SKM-1 treated with dmso at 0.1 percent for 144 hours (cell line): ENCODE data around the gene PARK7.

Experiments
- DNase-seq: peaks from one replicate; lab custom pipeline; 2025; ENCODE audit not compliant: unreplicated experiment; lab: John Stamatoyannopoulos, UW

Gene PARK7

DNA sequence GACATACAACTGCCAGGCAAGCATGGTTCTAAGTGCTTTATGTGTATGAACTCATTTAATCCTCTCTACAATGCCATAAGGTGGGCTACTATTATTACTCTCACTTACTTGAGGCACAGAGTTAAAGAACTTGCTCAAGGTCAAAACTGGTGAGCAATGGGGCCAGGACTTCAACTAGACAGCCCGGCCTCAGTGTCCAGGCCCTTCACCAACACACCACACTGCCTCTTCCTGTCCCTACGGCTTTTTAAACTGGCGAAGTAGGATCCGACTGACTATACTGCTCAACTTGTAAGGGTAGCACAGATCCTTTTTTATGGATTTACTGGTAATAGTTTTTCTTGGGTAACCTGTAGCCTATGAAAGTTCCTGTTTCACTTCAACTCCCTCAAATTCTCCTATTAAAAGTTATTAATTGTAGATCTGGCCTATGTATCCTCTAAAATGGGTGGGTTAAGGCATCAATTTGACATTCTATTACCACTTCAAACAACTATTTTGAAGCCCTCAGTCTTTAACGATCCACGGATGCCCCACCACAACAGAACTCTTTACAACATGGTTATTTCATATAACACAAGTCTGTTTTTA, 60.3 kb downstream of the PARK7 start:
- DNase-seq, result no peak

DNA sequence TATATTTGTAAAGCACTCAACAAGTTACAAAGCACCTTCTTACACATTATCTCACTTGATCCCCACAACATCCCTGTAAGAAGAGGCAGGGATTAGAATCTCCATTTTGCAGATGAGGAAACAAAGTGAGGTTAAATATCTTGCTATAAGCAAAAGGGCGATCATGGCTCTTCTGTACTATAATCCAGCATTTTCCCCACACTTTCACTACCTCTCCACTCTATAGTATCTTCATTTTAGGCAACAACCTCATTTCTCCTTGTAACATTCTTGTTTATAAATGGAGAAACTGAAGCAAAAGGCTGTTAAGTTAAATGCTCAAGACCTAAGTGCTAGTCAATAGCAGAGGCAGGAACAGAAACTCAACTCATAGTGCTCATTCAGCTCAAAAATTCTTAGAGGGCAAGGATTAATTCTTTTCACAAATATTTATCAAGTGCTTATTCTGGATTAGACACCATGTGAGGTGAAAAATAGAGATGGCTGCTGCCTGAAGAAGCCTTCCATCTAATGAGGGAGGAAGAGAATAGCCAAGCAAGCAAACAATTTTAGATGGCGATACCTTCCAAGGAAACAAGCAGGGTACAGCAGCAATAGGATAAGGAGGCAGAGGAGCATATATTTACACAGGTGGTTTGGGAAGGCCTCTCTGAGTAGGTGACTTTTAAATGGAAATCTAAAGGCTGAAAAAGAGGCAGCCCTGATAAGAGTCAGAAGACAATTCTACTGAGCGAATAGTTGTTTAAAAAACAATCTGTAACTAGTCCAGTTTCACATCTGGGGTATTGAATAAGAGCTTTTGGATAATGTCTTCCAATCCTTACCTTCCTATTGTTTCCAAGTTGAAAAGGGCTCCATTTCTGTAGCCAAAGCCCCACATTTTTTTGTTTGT, 61.1 kb downstream of the PARK7 start:
- DNase-seq, result no peak

DNA sequence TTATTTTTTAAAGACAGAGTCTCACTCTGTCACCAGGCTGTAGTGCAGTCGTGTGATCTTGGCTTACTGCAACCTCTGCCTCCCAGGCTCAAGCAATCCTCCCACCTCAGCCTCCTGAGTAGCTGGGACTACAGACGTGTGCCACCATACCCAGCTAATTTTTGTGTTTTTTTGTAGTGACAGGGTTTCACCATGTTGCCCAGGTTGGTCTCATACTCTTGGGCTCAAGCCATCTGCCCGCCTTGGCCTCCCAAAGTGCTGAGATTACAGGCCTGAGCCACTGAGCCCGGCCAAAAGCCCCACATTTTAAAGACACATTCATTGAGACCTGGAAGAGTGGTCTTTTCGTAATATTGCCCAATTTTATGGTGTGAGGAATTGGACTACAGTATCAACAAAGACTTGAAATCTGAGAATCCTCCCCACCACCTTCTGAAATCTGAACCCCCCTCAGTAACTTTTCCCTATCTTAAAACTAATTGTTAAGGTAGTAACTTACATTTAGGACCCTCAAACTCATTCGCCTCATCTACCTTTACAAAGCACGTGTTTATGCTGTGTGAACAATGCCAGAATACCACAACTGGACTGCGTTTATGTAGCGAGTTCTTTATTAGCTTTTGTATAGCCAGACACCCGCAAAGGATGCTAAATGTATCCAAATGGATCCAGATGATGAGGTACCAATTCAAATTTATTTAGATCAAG, 61.9 kb downstream of the PARK7 start:
- DNase-seq, result no peak

DNA sequence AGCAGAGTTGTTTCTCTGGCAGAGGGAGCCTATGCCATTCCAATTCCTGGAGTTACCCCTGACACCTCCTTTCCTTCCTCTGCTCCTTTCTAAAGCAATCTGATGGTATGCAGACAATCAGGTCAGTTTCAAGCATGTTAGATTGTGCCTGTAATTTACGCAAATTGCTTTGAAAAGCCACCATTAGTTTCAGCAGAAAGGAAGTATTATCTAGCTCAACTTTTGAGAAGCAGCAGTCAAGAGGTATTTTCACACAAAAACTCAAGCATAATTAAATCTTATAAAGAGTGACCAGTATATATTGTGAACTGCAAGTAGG, 62.4 kb downstream of the PARK7 start:
- DNase-seq, result no peak

DNA sequence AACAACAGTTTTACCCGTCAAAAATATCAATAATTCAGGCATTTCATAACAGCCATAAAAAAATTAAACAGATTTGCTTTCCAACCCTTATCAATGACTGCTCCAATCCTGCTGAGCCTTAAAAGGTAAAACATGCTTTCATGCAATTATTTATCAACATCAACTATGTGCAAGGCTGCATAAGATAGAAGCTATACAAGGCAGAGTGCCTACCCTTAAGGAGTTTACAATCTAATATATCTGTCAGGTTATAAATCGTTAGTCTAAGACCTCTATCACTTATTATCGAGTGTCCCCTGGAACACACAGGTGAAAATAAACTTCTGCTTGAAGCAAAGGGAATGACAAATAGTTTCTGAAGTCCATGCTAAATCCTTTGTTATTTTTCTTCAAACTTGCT, 62.8 kb downstream of the PARK7 start:
- no peak for DNase-seq

DNA sequence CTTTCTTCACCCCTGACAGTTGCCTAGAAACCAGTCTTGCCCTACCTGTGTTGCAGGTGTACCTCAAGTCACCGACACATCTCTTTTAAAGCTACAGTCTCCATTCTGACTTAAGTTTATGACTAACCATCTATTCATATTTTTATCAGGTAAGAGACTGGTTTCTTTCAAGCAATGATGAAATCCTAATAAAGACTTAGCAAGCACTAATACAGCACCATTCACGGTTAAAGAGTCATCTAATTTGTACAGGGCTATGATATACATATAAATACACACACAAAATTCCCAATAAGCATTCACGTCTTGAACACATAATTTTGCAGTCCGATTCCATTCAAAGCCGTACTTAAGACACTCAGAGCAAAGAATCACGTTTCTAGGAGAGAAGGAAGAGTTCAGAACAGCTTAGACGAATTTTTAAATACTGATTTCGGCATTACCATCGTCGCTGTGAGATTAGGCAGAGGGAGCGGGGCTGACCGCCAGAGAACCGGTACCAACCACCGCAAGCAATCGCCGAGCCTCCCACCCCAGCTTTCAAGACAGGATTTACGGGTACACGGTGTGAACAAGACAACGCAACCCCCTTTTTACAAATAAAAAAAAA, 63.7 kb downstream of the PARK7 start:
- DNase-seq, result no peak

DNA sequence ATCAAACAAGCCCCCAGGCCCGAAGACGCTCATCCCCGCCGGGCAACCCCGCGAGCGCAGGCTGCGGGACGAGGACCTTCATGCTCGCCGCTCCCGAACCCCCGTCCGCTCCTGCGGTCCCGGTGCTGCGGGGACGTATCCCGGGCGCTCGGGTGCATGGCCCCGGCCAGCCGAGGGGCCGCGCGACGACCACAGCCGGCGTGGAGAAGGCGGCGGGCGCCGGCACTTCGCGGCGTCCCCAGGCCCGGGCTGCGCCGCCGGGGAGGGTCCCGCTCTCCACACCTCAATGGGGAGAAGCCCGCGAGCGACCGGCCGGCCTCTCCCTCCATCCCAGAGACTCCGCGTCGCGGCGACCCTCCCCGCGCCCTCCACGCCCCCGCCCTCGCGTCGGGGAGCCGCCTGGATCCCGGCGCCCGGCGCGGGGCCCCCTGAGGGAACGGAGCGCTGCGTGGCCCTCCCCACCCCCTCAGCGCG, 64.2 kb downstream of the PARK7 start:
- DNase-seq, result no peak

DNA sequence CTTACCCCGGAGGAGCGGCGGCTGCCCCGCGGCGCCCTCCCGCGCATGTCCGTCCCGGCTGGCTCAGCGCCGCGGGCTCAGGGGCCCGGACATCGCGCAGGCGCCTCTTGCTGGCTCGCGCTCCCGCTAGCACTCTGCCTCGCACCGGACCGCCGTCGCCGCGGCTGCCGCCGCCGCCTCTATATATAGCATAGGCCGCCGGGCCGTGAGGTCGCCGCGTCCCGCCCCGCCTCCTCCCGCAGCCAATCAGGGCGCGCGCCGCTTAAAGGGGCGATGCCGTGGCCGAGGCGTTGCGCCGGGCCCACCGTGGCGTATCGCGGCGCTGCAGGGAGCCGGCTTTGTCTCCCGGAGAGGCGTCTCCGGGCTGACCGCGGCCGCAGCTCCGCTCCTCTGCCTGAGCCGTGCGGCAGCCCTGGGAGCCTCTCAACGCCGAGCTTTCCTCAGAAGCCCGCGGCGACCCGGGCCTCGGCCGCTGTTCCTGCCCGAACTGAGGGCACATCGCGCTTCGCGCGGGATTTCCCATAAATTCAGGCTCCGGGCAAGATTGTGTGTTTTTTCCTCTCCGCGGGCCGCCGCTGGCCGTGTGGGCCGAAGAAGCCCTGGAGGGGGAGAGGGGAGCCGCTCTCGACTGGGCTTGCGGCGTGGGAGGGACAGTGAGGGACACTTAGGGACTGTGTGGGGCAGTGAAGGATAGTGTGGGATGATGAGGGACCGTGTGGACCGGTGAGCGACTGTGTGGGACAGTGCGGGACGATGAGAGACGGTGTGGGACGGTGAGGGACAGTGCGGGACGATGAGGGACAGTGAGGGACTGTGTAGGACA, 64.9 kb downstream of the PARK7 start, which contains the start of gene ERRFI1:
Gene ERRFI1, minus strand, starts transcription at position 157 of the 823 bp plus-strand sequence. CDS start 10,690 bp downstream, outside the sequence.
- DNase-seq, result peak; percentile 81

DNA sequence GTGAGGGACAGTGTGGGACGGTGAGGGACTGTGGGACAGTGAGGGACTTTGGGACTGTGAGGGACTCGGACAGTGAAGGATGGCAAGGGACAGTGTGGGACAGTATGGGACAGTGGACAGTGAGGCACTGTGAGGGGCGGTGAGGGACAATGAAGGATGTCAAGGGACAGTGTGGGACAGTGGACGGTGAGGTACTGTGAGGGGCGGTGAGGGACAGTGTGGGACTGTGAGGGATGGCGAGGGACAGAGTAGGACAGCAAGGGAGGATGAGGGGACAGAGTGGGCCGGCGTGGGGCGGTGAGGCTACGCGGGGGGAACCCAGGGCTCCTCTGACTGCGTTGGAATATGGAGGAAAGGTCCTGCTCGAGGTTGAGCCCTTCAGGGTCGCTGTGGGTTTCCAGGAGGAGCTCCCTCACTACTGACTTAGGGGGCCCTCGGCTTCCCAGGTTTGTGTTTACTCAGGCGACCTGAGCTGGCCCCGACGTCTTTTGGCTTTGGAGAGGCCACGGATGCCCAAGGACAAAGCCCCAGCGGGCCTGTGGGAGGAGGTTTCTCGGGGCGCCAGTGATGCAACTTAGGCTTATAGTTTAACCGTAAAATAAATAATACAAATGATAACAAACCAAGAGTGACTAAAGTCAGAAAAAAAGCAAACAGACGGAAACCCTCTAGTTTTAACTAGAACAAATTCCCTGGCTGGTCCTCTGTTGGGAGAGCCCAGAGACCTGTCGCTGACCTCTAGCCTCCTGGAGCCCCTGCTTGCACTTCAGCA, 65.7 kb downstream of the PARK7 start:
- no peak for DNase-seq

DNA sequence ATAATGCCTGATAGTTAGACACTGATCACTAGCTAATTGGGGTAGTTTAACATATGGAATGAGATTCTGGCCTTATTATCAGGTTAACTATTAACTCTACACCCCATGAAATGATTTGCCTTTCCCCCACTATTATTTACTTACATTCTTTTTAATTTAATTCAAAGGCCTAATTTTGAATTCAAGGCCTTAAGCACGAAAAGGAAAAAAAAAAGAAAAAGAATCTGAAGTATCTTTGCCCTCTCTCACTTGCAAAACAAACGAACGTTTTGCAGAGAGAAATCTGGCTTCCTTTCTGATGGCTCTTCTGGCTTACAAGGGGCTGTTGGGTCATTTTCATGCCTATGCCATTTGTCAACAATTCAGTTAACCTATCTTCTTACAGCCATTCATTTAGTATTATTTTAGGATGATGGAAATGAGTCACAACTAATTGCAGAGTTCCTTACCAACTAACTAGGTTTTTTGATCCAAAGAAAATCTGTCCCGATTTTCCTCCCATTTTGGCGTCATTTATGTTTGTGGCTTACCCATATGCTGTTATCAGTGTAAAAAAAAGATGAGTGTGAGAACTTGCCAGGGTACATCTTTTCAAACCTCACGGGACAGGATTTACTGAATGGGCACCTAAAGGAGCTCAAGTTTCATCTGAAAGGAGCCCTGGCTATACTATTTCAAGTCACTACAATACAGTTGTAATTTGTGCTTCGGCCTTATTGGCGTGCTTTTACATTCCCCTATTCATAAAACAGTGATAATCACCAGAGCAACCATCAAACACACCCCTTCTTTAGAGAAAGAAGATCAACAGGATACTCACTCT, 66.4 kb downstream of the PARK7 start:
- DNase-seq, result no peak

DNA sequence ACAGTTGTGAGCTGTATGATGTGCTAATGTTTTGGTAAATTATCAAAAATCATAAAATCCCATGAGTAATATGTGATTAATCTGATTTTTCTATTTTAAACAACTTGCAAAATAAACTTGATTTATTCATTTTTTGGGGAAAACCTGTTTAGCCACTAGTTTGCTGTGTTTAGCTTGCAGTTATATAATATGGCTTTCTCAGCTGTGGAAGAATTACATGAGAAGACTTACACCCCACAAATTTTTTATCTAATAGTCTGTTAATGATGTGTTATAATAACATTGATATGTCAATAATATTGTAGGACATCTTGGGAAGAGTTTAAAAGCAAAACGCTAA, 67.0 kb downstream of the PARK7 start:
- DNase-seq, result no peak

DNA sequence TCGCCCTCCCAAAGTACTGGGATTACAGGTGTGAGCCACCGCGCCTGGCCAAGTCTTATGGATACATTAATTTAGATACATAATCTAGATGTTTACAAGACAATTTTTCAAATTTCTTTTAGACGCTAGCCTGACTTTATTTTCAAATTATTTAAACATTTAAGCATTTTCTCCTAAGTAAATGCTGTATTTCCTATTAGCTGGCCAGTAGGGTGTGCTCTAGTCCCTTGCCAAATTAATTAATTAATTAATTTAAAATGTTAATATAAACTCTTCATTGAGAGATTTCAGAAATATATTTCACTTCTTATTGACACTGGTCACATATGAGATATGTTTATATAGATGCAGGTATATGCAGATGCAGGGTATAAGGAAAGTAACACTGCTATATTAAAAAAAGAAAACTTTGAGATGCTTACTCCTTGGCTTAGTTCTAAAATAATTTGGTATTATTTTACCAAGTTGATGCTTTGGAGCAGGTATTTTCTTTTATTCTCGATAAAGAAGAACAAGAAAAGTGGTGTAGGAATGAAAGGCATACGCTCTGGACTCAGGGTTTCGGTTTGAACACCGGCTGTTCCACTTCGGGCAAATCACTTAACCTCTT, 69.8 kb downstream of the PARK7 start:
- peak; percentile 53 for DNase-seq

DNA sequence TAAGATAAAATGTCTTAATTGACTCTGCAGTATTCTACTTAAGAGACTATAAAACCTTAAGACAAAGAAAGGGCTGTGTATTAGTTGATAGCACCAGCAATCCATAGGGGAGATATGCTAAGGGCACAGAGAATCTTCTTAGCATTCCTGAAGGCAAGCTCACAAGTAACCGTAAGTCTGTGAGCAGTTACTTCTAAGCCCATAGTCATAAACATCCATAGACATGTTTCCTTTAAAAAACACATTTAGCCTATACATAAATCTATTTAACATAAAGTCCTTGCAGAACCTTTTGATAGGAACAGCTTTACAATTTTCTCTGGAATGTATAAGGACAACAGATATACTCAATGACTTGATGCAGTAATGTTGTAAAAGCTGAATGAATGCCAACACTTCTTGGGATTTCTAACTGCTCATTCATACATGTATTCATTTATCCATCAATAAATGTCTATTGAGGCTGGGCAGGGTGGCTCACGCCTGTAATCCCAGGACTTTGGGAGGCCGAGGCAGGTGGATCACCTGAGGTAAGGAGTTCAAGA, 70.9 kb downstream of the PARK7 start:
- DNase-seq, result no peak

DNA sequence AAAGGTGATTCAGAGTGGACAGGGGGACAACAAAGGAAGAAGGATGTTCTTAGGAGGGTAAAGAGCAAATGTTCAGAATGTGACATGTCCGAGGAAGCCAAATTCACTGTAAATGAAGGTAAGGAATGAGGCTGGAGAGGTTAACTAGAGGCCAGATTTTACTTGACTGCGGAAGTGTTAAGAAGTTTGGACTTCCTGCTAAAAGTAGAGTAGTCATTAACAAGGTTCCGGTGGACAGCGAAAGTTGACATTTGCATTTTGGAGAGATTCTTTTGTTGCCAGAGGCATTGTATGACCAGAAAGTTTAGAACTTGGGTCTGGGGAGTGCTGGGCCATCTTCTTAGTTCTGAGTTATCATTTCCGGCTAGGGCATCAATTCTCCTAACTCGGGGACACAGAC, 71.8 kb downstream of the PARK7 start:
- no peak for DNase-seq
